ENCODE results near the gene INHBA.

INHBA gene

DNA sequence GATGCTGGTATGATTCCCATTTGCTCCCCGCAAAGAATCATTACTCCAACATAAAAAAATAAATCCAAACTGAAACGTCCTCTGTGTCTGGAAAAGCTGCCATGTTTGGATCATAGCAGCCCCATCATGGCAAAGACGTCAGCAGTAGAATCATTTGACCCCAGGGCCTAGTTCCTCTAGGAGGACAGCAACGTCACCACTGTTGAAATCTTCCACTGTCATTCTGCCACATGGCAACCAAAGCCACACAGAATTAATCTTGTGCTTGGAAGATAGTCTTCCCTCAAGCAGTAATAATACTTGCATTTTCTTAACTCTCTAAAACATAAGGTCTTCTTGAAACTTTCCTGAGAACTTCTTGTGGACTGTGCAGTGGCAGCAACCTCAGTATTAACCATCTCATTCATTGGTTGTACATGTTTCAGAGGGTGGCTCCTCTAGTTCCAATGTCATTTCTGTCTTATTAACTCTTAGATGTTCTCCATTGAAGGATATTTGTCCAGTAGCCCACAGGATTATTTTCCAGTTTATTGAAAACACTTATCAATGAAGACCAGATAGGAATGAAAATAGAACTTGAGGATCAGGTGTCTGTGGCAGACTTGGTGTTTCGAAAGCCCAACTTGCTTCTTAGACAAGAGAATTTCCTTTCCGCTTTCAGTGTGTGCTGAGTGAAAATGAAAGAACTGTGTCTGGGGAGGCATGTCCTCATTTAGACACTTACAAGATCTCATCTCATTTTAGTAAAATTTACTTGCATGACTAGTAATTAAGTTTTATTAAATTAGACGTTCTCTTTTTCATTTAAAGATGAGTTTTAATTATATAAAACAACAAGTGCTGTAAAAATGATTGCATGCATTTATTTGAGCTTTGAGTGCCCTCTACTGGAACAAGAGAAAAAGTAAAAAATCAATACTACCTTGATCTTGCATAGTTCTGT is 28.9 kb upstream of the INHBA start:
- H3K4me3 ChIP-seq (ENCODE audit: low read depth, low read length): no peak overlapping the region
- TF ChIP-seq, protein P1, sequence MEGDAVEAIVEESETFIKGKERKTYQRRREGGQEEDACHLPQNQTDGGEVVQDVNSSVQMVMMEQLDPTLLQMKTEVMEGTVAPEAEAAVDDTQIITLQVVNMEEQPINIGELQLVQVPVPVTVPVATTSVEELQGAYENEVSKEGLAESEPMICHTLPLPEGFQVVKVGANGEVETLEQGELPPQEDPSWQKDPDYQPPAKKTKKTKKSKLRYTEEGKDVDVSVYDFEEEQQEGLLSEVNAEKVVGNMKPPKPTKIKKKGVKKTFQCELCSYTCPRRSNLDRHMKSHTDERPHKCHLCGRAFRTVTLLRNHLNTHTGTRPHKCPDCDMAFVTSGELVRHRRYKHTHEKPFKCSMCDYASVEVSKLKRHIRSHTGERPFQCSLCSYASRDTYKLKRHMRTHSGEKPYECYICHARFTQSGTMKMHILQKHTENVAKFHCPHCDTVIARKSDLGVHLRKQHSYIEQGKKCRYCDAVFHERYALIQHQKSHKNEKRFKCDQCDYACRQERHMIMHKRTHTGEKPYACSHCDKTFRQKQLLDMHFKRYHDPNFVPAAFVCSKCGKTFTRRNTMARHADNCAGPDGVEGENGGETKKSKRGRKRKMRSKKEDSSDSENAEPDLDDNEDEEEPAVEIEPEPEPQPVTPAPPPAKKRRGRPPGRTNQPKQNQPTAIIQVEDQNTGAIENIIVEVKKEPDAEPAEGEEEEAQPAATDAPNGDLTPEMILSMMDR (IDR thresholded peaks at IDR 0.05; ENCODE audit: insufficient read depth, low read depth, low read length, missing control alignments): peak; percentile 3
- DNase-seq (ENCODE audit: low read depth): peak; percentile 73

DNA sequence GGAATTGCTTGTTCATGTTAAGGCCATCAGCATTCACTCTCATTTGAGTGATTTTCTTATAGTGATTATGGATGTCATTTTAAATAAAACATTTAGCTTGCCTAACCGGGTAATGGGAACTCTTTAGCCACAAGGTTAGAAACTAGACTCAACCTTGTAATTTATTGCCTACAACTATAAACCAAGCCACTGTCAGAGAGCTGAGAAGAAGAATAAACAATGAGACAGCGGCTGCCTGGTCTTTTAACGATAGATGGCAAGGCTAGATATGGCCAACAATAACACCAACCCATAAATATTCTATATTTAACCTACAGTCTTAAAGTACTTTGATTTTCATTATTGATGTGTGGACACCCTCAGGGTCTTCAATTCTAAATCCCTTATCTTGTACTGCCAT is 27.8 kb upstream of the INHBA start:
- H3K4me3 ChIP-seq (ENCODE audit: low read depth, low read length): no peak overlapping the region
- TF ChIP-seq, protein P1 (IDR thresholded peaks at IDR 0.05; ENCODE audit: insufficient read depth, low read depth, low read length, missing control alignments): no peak

DNA sequence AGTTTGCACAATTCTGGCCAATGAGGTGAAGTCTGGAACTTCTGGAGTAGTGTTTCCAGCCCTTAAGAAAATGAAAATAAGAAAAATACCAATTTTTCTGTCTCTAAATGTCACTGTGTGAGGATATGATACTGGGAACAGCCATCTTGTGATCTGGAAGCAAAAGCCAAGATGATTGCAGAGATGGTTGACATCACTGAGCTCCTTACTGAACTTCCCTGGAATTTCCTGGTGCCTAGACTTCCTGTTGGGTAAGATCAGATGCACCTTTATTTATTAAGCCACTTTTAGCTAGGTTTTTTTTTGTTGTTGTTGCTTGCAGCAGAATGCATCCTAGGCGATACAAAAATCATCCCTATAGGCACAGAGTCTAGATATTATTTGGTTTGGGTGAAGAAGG is 27.3 kb upstream of the INHBA start:
- H3K4me3 ChIP-seq (ENCODE audit: low read depth, low read length): no peak overlapping the region
- no peak for DNase-seq (ENCODE audit: low read depth)

More for the DNA sequence above, 27.8 kb upstream of the INHBA start:
- DNase-seq (ENCODE audit: low read depth): no peak

DNA sequence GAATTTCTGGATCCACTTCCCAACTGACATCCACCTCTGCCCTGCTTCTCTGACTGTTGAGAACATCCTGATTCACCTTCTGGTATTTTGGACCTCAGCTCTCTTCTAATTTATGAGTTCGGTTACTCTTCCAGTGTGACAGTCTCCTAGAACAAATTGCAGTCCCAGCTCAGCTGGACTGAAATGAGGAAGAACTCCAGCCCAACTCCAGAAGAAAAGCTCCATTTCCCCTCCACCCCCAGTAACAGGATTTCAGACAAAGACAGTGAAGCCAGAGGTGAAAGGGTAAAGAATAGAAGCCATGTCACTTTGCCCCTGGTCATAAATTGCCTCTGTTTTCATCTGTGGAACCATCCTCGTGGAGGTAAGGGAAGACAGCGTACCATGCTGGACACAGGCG is 26.2 kb upstream of the INHBA start:
- no peak for DNase-seq (ENCODE audit: low read depth)
- TF ChIP-seq, protein P1 (IDR thresholded peaks at IDR 0.05; ENCODE audit: insufficient read depth, low read depth, low read length, missing control alignments): no peak
- H3K4me3 ChIP-seq (ENCODE audit: low read depth, low read length): no peak overlapping the region

More for the DNA sequence above, 27.3 kb upstream of the INHBA start:
- TF ChIP-seq, protein P1 (IDR thresholded peaks at IDR 0.05; ENCODE audit: insufficient read depth, low read depth, low read length, missing control alignments): no peak

DNA sequence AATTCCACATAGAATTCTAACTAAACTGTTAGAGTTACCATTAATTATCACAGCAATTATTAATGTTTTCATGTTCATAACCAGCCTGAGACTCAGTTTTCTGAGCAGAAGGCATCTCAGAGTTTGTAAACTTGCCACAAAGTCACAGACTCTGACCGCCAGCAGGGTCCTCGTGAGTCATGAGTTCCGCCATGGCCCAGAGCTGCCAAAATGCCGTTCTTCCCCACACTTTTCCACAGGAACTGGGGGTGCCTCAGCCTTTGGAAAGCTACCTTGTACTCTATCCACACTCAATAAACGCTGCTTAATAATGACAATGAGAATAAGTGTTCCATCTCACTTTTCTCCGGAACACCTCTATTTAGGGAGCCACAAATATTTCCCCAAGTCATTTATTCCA is 22.1 kb upstream of the INHBA start:
- TF ChIP-seq, protein P1 (IDR thresholded peaks at IDR 0.05; ENCODE audit: insufficient read depth, low read depth, low read length, missing control alignments): no peak
- DNase-seq (ENCODE audit: low read depth): no peak
- no peak overlapping the region for H3K4me3 ChIP-seq (ENCODE audit: low read depth, low read length)

DNA sequence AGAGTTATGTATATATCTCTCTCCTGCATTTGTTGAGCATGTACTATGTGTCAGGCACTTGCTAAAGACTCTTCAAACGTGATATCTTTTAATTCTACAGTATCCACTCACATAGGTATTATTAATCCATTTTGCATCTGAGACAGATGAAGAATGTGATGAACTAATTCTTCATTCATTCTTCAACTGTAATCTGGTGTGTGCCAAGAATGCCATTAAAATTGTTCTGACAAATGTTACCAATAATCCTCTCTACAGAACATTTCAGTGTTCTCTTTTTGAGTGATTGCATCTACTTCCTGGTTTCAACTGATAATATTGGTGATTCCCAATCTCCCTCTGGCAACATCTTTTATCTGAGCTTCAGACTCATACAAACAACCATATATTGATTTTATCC is 18.0 kb upstream of the INHBA start:
- no peak for DNase-seq (ENCODE audit: low read depth)
- TF ChIP-seq, protein P1 (IDR thresholded peaks at IDR 0.05; ENCODE audit: insufficient read depth, low read depth, low read length, missing control alignments): no peak
- H3K4me3 ChIP-seq (ENCODE audit: low read depth, low read length): no peak overlapping the region
